ENCODE measurements around the gene SNX24. TPM values are rescaled to one million over a fixed set of nuclear protein-coding genes. Genes with fewer than 3 reads are reported as not detected.
A peak's percentile ranks its signal among the peaks of the same experiment; 100 is the strongest.

Gene SNX24, protein sequence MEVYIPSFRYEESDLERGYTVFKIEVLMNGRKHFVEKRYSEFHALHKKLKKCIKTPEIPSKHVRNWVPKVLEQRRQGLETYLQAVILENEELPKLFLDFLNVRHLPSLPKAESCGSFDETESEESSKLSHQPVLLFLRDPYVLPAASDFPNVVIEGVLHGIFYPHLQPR
- total RNA-seq (2021) (21.5 and 22.3 TPM in 2 replicates), Bru-seq, nascent RNA (percentile 80 among the genes with signal in this experiment), BruChase-seq, experiment 1, labeled RNA remaining after a 2-hour chase (percentile 78 among the genes with signal in this experiment), BruChase-seq, experiment 2, labeled RNA remaining after a 6-hour chase (percentile 58 among the genes with signal in this experiment)
- long read RNA-seq, transcript SNX24-201 (7 exons, 2,158 nt): major isoform, 18 of 31 reads
- long read RNA-seq, transcript SNX24-205 (6 exons, 588 nt): minor isoform, 6 of 31 reads
- long read RNA-seq, partial matches to known transcripts: 1 of 31 reads
- long read RNA-seq, other reads (novel, unspliced or antisense): 6 of 31 reads

DNA sequence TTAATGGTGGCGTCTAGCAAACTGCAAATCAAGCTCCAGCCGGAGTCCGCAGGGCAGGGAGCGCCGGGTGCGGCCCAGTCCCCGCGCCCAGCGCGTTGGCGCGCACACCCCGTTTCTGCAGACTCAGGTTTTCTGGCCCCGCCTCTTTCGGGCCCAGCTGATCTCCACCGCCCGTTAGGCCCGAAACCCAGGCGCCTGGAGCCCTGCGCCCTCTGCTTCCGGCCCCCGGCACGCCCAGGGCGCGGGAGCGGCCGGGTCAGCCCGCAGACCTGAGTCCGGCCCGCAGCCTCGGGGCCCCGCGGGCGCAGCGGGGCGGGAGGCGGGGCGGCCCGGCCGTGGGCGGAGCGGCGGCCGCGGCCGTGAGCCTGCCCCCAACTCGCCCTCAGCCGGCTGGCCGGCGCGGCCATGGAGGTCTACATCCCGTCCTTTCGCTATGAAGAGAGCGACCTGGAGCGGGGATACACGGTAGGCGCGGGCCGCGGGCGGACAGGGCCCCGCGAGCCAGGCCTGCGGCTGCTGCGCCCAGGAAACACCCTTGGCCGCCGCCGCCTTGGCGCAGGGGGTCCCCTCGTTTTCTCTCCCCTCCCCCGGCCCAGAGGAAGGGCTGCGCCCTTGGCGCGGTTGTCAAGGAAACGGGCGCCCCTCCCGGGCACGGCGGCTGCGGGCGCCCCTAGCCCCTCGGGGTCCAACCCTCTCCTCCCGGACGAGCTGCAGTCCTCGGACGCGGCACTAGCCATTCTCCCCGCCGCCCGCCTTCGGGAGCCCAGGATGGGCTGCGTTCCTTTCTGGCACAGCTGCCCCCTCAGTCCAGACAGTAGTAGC, at the start of gene SNX24:
SNX24 (plus strand) TSS at position 385 of the 822 bp plus-strand sequence; CDS start at position 406, 21 bp downstream.
- TF ChIP-seq, protein P1, sequence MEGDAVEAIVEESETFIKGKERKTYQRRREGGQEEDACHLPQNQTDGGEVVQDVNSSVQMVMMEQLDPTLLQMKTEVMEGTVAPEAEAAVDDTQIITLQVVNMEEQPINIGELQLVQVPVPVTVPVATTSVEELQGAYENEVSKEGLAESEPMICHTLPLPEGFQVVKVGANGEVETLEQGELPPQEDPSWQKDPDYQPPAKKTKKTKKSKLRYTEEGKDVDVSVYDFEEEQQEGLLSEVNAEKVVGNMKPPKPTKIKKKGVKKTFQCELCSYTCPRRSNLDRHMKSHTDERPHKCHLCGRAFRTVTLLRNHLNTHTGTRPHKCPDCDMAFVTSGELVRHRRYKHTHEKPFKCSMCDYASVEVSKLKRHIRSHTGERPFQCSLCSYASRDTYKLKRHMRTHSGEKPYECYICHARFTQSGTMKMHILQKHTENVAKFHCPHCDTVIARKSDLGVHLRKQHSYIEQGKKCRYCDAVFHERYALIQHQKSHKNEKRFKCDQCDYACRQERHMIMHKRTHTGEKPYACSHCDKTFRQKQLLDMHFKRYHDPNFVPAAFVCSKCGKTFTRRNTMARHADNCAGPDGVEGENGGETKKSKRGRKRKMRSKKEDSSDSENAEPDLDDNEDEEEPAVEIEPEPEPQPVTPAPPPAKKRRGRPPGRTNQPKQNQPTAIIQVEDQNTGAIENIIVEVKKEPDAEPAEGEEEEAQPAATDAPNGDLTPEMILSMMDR (conservative IDR thresholded peaks at IDR 0.05): no peak
- no peak for TF ChIP-seq EZH2 (IDR thresholded peaks at IDR 0.05; ENCODE audit: low read depth)
- Histone ChIP-seq H3K4me1 (replicated peaks; ENCODE audit: insufficient read depth) (peaks cover 55% of the 10 kb centered on the region), H3K27ac (peak within 1 kb of the TSS; percentile 87), H3K27me3 (ENCODE audit: insufficient read depth, low read depth) (no peaks in the 10 kb centered on the region), H2AFZ (peak within 1 kb of the TSS; percentile 99), H3K4me2 (peak within 1 kb of the TSS; percentile 92), H3K79me2 (ENCODE audit: low read depth) (peaks cover 33% of the 10 kb centered on the region), H4K20me1 (ENCODE audit: insufficient read depth) (no peaks in the 10 kb centered on the region), H3K9me2 (ENCODE audit: insufficient read depth) (no peaks in the 10 kb centered on the region), H3F3A (ENCODE audit: insufficient read depth, low read depth) (peaks cover 30% of the 10 kb centered on the region), H3K36me3 (ENCODE audit: low read depth) (peaks cover 3% of the 10 kb centered on the region; the same call in 1 of the 2 replicates), H3K4me3 (peak within 1 kb of the TSS; percentile 64), H3K9me3 (ENCODE audit: insufficient read depth, low read depth) (no peaks in the 10 kb centered on the region)
- intact Hi-C loops (cut with micrococcal nuclease; ENCODE audit: unreplicated experiment): loop anchor here (2.0 to 10.0 kb wide), 5 partner anchors 71 to 1897 kb away; partner anchors contain the start of genes CSNK1G3, PPIC and SNX2
- BruUV-seq (replicated peaks): no TSS peak
- ChIA-PET CTCF (no interaction called here), POLR2A (ENCODE audit: unreplicated experiment) (interaction anchor here (0.7 kb wide), 1 partner anchor 194 kb away, joined by 5 read pairs; no protein-coding TSS in a partner anchor)
- DNase-seq: peak; percentile 70 to 76

DNA sequence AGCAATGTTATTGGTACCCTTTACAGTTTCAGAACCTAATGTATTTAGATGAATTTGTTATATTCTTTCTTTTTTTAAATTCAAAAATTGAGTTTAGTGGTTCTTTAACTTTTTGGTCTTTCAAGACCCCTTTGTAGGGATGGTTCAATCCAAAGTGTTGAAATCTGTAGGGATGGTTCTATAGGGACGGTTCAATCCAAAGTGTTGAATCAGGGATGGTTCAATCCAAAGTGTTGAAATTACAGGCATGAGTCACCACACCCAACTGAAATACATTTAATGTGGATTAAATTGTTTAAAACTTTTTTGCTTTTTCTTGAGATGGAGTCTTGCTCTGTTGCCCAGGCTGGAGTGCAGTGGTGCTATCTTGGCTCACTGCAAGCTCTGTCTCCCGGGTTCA, 39.9 kb upstream of the SNX24 start:
- H3K27me3 ChIP-seq (ENCODE audit: insufficient read depth, low read depth): no peaks in the 10 kb centered on the region
- no TSS peak for BruUV-seq (replicated peaks)
- 0 out of 2 replicates have a peak, but pooled peaks cover 8% of the 10 kb centered on the region for H3K36me3 ChIP-seq (ENCODE audit: low read depth)
- H4K20me1 ChIP-seq (ENCODE audit: insufficient read depth): no peaks in the 10 kb centered on the region
- H2AFZ ChIP-seq: no peak overlapping the region
- H3K9me3 ChIP-seq (ENCODE audit: insufficient read depth, low read depth): no peaks in the 10 kb centered on the region
- H3K4me1 ChIP-seq (replicated peaks; ENCODE audit: insufficient read depth): no peaks in the 10 kb centered on the region
- no peaks in the 10 kb centered on the region for H3F3A ChIP-seq (ENCODE audit: insufficient read depth, low read depth)
- TF ChIP-seq EZH2 (IDR thresholded peaks at IDR 0.05; ENCODE audit: low read depth): no peak
- no peak overlapping the region for H3K27ac ChIP-seq
- no peak overlapping the region for H3K4me2 ChIP-seq
- H3K4me3 ChIP-seq: no peak overlapping the region; the same call in 1 of the 2 replicates
- intact Hi-C loops (cut with micrococcal nuclease; ENCODE audit: unreplicated experiment): no loop called here
- H3K79me2 ChIP-seq (ENCODE audit: low read depth): no peaks in the 10 kb centered on the region
- H3K9me2 ChIP-seq (ENCODE audit: insufficient read depth): no peaks in the 10 kb centered on the region
- ChIA-PET CTCF (no interaction called here), POLR2A (ENCODE audit: unreplicated experiment) (no interaction called here)
- no peak for DNase-seq

DNA sequence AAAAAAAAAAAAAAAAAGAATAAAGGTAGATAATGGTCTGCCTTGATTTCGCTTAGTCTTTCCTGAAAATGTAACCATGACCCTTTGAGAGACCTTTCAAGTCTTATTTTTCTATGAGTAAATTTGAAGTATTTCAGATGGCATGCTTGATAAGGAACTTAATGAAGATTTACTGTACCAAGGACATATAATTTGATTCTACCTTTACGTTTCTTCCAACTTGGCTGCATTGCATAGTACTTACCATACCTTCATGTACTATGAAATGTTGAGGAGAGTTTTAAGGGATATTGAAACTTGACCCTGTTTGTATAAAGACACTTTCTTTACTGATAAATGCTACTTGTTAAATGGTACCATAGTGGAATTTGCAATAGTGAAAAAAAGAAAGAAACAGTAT, 35.0 kb upstream of the SNX24 start:
- Histone ChIP-seq H2AFZ (no peak overlapping the region), H3K27ac (no peak overlapping the region), H3K9me2 (ENCODE audit: insufficient read depth) (no peaks in the 10 kb centered on the region), H3F3A (ENCODE audit: insufficient read depth, low read depth) (no peaks in the 10 kb centered on the region), H4K20me1 (ENCODE audit: insufficient read depth) (0 out of 2 replicates have a peak, but pooled peaks cover 3% of the 10 kb centered on the region), H3K4me3 (no peak overlapping the region), H3K27me3 (ENCODE audit: insufficient read depth, low read depth) (no peaks in the 10 kb centered on the region), H3K79me2 (ENCODE audit: low read depth) (no peaks in the 10 kb centered on the region), H3K9me3 (ENCODE audit: insufficient read depth, low read depth) (no peaks in the 10 kb centered on the region), H3K4me1 (replicated peaks; ENCODE audit: insufficient read depth) (no peaks in the 10 kb centered on the region), H3K36me3 (ENCODE audit: low read depth) (0 out of 2 replicates have a peak, but pooled peaks cover 8% of the 10 kb centered on the region), H3K4me2 (no peak overlapping the region)
- no TSS peak for BruUV-seq (replicated peaks)
- POLR2A ChIA-PET (ENCODE audit: unreplicated experiment): no interaction called here
- CTCF ChIA-PET: no interaction called here
- intact Hi-C loops (cut with micrococcal nuclease; ENCODE audit: unreplicated experiment): no loop called here
- DNase-seq: no peak
- TF ChIP-seq, protein P1 (conservative IDR thresholded peaks at IDR 0.05): no peak
- TF ChIP-seq EZH2 (IDR thresholded peaks at IDR 0.05; ENCODE audit: low read depth): no peak

Measured in PC-9 (cell line).